Tibial nerve (tissue), 4 donors: ENCODE results near the gene TDRD6. TPM values are rescaled to one million over a fixed set of nuclear protein-coding genes. Genes with fewer than 3 reads are reported as not detected.

ENCODE experiments used
- DNase-seq, 2 donors: peaks; one replicate each; pipeline ENCODE4 v3.0.0-alpha.2; 2019; ENCODE audit warnings: low spot score in 2 of 2
- H3K27ac ChIP-seq, 4 donors: fragments of 200-600 bp; sonication (generic) in 3 of 4; one replicate each; pipeline ENCODE4 v1.5.1; 2017 to 2019; ENCODE audit warnings: mild to moderate bottlenecking in 1 of 4
- H3K27me3 ChIP-seq, 2 donors: fragments of 200-600 bp; sonication (generic) in 1 of 2; one replicate each; pipeline versions ENCODE4 v1.5.1 to v1.6.0; 2017 to 2019
- H3K36me3 ChIP-seq, 3 donors: fragments of 200-600 bp; sonication (generic); one replicate each; pipeline ENCODE4 v1.5.1; 2018 to 2019
- H3K4me1 ChIP-seq, 4 donors: fragments of 200-600 bp; sonication (generic) in 3 of 4; one replicate each; pipeline ENCODE4 v1.5.1; 2017 to 2019
- H3K4me3 ChIP-seq, 4 donors: fragments of 200-600 bp; sonication (generic) in 3 of 4; one replicate each; pipeline ENCODE4 v1.5.1; 2017 to 2019; ENCODE audit warnings: mild to moderate bottlenecking in 1 of 4, moderate library complexity in 1 of 4
- H3K9me3 ChIP-seq, 4 donors: fragments of 200-600 bp; sonication (generic) in 3 of 4; one replicate each; pipeline ENCODE4 v1.5.1; 2017 to 2019
- CTCF ChIP-seq, 5 experiments: fragments of 200-600 bp in 3 of 5; fragments of 450-650 bp in 2 of 5; sonication (generic) in 3 of 5; IDR thresholded peaks; one replicate each; pipeline ENCODE4 v1.5.1; 2016 to 2019; ENCODE audit warnings: antibody characterized with exemption in 5 of 5, mild to moderate bottlenecking in 3 of 5, moderate library complexity in 2 of 5
- EP300 ChIP-seq, 2 donors: sonication (generic); formaldehyde crosslinking; IDR thresholded peaks; one replicate each; pipeline ENCODE4 v1.6.1; 2017; ENCODE audit warnings: antibody characterized with exemption in 2 of 2, mild to moderate bottlenecking in 1 of 2
- POLR2A ChIP-seq, 2 donors: fragments of 450-650 bp; IDR thresholded peaks; one replicate each; pipeline ENCODE4 v1.6.1; 2017; ENCODE audit warnings: antibody characterized with exemption in 2 of 2, mild to moderate bottlenecking in 2 of 2, moderate library complexity in 2 of 2
- WGBS, 2 donors: methylation state at CpG; one replicate each; pipeline ENCODE4 v1.1.5; 2018; 5-methylcytosine and 5-hydroxymethylcytosine counted together
- total RNA-seq, 4 donors: library from RNA; depleted of rRNA; stranded (reverse); fragments of >200 nt; gene quantifications; one replicate each; pipeline ENCODE4 v1.1.0, GENCODE V29; 2016

TDRD6 gene
- total RNA-seq, 4 donors from 2014 or later, result 0.60 to 2.2 (median 1.2) TPM

GRCh38 chr6:46688966-46689335, 1.3 kb downstream of the TDRD6 start:
- H3K27ac ChIP-seq, result no peak overlapping the region
- H3K9me3 ChIP-seq, result peaks cover 0 to 6% (median 0%) of the 10 kb centered on the region in 4 donors
- H3K4me3 ChIP-seq, result no peak overlapping the region
- no peaks in the 10 kb centered on the region for H3K27me3 ChIP-seq
- H3K4me1 ChIP-seq, result no peaks in the 10 kb centered on the region
- 93 to 96% methylated on average over 12 to 13 of the region's 13 CpGs for WGBS, 2 donors
- no peaks in the 10 kb centered on the region for H3K36me3 ChIP-seq
- TF ChIP-seq EP300 (IDR thresholded peaks at IDR 0.05) (no peak), POLR2A (IDR thresholded peaks at IDR 0.05) (no peak), CTCF (IDR thresholded peaks at IDR 0.05) (no peak)
- no peak for DNase-seq

GRCh38 chr6:46689657-46690056, 2.0 kb downstream of the TDRD6 start:
- peaks cover 0 to 6% (median 0%) of the 10 kb centered on the region in 4 donors for H3K9me3 ChIP-seq
- WGBS, 2 donors, result 89 to 91% methylated on average over 3 of the region's 3 CpGs
- H3K27me3 ChIP-seq, result no peaks in the 10 kb centered on the region
- no peak for DNase-seq
- no peaks in the 10 kb centered on the region for H3K4me1 ChIP-seq
- H3K4me3 ChIP-seq, result no peak overlapping the region
- H3K36me3 ChIP-seq, result no peaks in the 10 kb centered on the region
- H3K27ac ChIP-seq, result no peak overlapping the region
- TF ChIP-seq CTCF (IDR thresholded peaks at IDR 0.05), result no peak
- no peak for TF ChIP-seq POLR2A (IDR thresholded peaks at IDR 0.05)
- no peak for TF ChIP-seq EP300 (IDR thresholded peaks at IDR 0.05)

- no peaks in the 10 kb centered on the region for H3K27me3 ChIP-seq
- TF ChIP-seq EP300 (IDR thresholded peaks at IDR 0.05), result no peak
- TF ChIP-seq POLR2A (IDR thresholded peaks at IDR 0.05), result no peak
- TF ChIP-seq CTCF (IDR thresholded peaks at IDR 0.05), result no peak
- H3K4me3 ChIP-seq, result no peak overlapping the region
- no peaks in the 10 kb centered on the region for H3K4me1 ChIP-seq
- H3K36me3 ChIP-seq, result no peaks in the 10 kb centered on the region
- H3K27ac ChIP-seq, result no peak overlapping the region
- no peak for DNase-seq
- 61 to 70% methylated on average over 2 of the region's 2 CpGs for WGBS, 2 donors
- H3K9me3 ChIP-seq, result peaks cover 0 to 6% (median 0%) of the 10 kb centered on the region in 4 donors
Measured at GRCh38 chr6:46690141-46690755, 2.6 kb downstream of the TDRD6 start.

GRCh38 chr6:46690911-46691451, 3.3 kb downstream of the TDRD6 start:
- Histone ChIP-seq H3K27me3 (no peaks in the 10 kb centered on the region), H3K4me3 (no peak overlapping the region), H3K27ac (no peak overlapping the region), H3K4me1 (no peaks in the 10 kb centered on the region), H3K36me3 (no peaks in the 10 kb centered on the region), H3K9me3 (peaks cover 0 to 6% (median 0%) of the 10 kb centered on the region in 4 donors)
- WGBS, 2 donors, result 25 to 42% methylated on average over 1 of the region's 1 CpG
- TF ChIP-seq POLR2A (IDR thresholded peaks at IDR 0.05), result no peak
- no peak for TF ChIP-seq EP300 (IDR thresholded peaks at IDR 0.05)
- TF ChIP-seq CTCF (IDR thresholded peaks at IDR 0.05), result no peak
- DNase-seq, result no peak

- 70 to 75% methylated on average over 1 of the region's 1 CpG for WGBS, 2 donors
- no peak for DNase-seq
- H3K4me3 ChIP-seq, result no peak overlapping the region
- TF ChIP-seq POLR2A (IDR thresholded peaks at IDR 0.05) (no peak), EP300 (IDR thresholded peaks at IDR 0.05) (no peak), CTCF (IDR thresholded peaks at IDR 0.05) (no peak)
- no peaks in the 10 kb centered on the region for H3K27me3 ChIP-seq
- H3K4me1 ChIP-seq, result no peaks in the 10 kb centered on the region
- no peak overlapping the region for H3K27ac ChIP-seq
- no peaks in the 10 kb centered on the region for H3K9me3 ChIP-seq
- peaks cover 0 to 4% (median 0%) of the 10 kb centered on the region in 3 donors for H3K36me3 ChIP-seq
Measured at GRCh38 chr6:46699970-46700369, 12.3 kb downstream of the TDRD6 start.
